HG03342 (cell line): ENCODE data around the gene TMEM95.

Experiments used
- ATAC-seq: cut with Tn5 transposase; IDR thresholded peaks from one replicate; pipeline ENCODE4 v1.9.1; 2021; ENCODE audit warnings: mild to moderate bottlenecking, moderate library complexity; ENCODE audit not compliant: unreplicated experiment

TMEM95 gene

DNA sequence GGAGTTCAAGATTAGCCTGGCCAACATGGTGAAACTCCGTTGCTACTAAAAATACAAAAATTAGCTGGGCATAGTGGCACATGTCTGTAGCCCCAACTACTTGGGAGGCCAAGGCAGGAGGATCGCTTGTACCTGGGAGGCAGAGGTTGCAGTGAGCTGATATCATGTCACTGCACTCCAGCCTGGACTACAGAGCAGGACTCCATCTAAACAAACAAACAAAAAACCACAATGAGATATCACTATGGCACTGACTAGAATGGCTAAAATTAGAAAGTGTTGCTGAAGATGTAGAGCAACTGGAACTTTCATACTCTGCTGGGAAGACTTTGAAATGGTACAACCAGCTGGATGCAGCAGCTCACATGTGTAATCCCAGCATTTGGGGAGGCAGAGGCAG lies 19.4 kb downstream of the TMEM95 start:
- ATAC-seq = no peak

DNA sequence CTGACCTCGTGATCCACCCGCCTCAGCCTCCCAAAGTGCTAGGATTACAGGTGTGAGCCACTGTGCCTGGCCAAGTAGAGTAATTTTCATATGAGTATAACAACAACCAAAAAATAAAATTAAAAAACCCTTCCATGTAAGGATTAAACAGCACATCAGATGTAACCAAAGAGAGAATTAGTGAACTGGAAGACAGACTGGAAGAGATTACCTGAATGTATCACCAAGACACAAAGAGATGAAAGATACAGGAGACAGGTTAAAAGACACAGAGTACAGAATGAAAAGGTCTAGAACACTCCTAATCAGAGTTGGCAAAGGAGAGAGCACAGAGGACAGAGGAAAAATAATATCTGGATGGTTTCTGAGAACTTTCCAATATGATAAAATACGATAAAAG lies 24.2 kb downstream of the TMEM95 start:
- ATAC-seq = no peak

DNA sequence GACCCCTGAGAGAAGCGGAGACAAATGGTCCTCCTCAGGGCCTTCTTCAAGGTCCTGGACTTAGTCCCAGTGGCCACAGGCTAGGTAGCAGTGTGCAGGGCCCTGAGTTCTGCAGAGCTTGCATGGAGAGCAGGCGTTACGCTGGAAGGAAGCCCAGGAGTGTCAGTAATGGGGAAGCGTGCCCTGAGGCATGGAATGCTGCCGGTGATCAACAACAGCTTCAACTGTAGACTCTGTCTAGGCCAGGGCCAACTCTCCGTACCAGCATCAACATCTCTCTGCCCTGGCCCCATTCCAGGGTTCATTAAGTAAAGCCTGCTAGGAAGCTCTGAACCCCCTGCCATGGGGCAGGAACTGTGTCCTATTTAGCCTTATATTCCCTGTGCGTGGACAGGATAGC lies 25.4 kb downstream of the TMEM95 start:
- no peak for ATAC-seq

DNA sequence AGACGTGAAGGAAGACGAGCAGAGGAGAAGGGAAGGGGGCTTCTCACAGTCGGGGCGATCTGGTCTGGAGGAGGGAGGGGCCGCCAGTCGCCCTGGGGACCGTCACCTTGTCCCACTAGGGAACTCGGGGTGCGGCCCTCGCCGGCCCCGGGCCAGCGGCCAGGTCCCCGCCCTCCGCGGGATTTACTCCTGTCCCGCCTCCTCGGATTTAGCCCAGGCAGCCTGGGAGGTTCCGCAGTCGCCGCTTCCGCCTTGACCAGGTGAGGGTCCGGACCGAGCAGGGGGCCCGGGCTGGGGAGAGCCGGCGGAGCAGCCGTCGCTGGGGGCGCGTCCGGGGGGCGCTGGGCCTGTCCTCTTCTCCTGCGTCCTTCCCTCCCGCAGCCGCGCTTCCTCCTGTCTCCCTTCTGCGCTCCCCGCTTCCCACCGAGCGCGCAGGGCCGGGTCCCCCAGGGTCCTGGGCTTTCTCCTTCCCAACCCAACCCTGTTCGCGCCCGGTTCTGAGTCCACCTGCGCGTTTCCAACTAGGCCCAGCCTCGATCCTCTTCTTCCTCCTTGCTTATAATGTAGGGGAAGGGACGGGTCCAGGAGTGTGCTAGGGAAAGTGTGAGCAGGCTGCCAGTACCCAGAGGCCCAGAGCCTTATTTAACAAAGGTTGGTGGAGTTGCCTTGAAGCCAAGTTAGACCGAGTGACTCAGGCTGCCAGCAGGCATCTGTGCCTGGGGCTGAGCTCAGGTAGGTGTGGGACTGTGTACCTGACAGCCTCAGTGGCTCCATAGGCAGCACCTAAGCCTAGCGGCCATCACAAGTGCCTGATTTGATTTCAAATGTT lies 26.1 kb downstream of the TMEM95 start, which contains the start of gene TNK1:
TSS of gene TNK1 (plus strand) at position 235 of the 829 bp plus-strand sequence. CDS start 1,838 bp downstream, outside the sequence.
- no peak for ATAC-seq

DNA sequence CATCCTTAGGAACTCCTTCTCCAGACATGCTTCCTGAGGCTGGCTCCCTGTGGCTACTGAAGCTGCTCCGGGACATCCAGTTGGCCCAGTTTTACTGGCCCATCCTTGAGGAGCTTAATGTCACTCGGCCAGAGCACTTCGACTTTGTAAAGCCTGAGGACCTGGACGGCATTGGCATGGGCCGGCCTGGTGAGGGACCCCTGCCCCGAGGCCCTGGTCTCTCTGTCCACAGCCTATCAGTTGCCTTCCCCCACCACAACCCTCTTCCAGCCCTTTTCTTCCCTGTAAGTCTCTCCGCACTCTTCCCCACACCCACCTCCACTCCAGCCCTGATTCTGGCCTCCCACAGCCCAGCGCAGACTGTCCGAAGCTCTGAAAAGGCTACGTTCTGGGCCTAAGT lies 27.9 kb downstream of the TMEM95 start:
- ATAC-seq = no peak

DNA sequence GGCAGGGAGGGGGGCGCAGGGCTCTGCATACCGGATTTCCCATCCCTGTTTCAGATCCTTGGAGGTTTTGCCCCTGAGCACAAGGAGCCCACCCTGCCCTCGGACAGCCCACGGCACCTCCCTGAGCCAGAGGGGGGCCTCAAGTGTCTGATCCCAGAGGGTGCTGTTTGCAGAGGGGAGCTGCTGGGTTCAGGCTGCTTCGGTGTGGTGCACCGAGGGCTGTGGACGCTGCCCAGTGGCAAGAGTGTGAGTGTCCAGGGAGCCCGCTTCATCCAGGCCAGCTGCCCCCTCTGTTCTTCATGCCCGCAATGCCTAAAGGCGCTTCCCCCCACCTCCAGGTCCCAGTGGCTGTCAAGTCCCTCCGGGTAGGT lies 28.4 kb downstream of the TMEM95 start:
- ATAC-seq = no peak

DNA sequence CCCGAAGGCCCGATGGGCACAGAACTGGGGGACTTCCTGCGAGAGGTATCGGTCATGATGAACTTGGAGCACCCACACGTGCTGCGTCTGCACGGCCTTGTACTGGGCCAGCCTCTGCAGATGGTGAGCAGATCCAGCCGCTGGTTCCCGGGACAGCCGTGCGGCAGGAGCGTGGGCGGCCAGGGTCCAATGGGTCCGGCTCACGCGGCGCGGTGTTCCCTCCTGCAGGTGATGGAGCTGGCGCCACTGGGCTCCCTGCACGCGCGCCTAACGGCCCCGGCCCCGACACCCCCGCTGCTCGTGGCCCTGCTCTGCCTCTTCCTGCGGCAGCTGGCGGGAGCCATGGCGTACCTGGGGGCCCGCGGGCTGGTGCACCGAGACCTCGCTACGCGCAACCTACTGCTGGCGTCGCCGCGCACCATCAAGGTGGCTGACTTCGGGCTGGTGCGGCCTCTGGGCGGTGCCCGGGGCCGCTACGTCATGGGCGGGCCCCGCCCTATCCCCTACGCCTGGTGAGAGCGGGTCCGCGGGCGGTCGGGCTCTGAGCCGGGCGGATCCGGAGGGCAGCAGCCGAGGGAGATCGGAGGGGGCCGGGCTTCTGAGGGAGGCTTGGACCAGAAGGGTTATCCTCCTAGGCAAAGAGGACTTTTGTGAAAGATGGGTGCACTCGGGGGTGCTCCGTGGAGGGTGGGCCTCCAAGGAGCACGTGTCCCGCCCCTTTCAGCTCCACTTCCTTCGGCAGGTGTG lies 29.0 kb downstream of the TMEM95 start:
- ATAC-seq = no peak

DNA sequence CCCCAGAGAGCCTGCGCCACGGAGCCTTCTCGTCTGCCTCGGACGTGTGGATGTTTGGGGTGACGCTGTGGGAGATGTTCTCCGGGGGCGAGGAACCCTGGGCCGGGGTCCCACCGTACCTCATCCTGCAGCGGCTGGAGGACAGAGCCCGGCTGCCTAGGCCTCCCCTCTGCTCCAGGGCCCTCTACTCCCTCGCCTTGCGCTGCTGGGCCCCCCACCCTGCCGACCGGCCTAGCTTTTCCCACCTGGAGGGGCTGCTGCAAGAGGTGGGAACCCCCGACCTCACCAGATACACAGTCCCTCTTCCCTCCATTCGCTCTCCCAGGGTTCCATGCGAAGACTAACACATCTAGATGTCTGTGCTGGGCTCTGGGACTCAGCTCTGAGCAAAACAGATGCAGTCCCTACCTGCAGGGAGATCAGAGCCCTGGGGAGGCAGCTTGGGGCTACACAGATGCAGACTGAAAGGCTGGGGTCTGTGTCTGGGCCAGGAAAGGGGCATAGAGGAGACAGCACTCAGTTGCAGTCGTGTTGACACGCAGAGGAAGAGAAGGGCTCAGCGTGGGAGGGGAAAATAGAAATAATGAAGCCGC lies 29.6 kb downstream of the TMEM95 start:
- ATAC-seq = no peak

DNA sequence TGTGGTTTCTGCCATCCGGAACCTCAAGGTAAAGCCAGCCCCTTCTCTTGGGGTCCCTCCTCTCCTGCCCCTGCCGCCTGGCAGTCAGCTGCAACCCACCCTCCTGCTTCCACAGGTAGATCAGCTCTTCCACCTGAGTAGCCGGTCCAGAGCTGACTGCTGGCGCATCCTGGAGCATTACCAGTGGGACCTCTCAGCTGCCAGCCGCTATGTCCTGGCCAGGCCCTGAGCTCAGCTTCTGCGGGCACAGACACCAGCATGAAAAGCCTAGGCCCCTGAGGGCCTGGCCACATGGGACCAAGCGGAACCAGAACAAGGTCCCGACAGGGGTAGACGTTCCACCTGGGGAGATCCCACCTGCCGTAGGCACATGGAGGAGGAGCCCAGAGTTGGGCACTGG lies 33.9 kb downstream of the TMEM95 start:
- no peak for ATAC-seq

DNA sequence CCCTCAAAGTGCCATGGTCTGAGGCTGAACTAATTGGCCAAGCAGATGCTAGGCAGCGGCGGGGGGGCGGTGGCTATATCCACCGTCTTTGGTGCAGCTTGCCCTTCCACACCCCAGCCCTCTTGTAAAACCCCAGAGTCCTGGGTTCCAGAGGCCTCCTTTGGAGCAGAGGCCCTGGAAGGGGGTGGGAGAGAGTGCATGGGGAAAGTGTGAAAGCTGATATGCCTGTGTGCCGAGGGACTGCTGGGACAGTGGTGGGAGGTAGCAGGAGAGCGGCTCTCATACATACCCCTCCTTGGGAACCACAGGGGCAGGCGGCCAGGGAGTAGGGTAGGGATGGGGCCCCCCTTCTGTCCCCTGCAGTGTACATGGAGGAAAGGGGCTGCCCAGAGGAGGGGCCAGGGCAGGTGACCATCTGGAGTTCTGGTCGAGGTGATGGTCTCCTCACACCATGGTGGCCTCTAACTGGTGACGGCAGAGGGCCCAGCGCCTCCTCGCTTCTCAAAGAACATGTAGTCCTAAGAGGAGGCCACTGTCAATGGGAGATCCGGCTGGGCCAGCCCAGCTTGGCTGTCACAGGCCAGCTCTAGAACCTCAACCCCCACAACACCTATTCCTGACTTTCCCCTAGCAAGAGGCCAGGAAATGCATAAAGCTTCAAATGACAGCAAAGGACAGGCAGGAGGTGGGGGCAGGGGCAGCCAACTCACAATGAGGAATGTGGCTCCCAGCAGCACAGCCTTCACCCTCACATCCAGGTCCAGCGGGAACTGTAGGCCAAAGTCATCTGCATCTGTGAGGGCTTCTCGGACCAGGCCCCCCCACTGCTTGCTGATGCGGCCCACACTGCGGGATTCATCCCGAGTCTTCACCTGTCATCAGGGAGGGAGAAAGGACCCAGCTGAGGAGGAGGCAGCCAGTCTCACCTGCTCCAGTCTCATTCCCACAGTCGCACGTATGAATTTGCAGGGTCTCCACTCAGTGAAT lies 35.3 kb downstream of the TMEM95 start:
- ATAC-seq = no peak

DNA sequence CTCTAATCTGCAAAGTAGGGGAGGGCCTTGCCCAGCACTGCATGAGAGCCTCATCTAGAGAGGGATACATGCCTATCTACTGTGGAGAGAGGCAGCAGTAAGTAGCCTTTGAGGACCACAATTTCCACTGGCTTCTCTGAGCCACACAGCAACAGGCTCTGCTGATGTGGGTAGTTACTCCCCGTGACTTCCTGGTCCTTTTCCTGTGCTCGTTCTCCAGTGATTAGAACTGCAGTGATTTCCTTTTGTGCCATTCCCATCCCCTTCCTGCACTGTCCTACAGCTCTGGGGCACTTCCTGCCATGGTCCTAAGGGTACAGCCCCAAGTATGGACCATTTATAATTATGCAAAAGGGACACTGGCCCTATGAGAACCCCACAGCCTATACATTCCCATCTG lies 36.4 kb downstream of the TMEM95 start:
- no peak for ATAC-seq

DNA sequence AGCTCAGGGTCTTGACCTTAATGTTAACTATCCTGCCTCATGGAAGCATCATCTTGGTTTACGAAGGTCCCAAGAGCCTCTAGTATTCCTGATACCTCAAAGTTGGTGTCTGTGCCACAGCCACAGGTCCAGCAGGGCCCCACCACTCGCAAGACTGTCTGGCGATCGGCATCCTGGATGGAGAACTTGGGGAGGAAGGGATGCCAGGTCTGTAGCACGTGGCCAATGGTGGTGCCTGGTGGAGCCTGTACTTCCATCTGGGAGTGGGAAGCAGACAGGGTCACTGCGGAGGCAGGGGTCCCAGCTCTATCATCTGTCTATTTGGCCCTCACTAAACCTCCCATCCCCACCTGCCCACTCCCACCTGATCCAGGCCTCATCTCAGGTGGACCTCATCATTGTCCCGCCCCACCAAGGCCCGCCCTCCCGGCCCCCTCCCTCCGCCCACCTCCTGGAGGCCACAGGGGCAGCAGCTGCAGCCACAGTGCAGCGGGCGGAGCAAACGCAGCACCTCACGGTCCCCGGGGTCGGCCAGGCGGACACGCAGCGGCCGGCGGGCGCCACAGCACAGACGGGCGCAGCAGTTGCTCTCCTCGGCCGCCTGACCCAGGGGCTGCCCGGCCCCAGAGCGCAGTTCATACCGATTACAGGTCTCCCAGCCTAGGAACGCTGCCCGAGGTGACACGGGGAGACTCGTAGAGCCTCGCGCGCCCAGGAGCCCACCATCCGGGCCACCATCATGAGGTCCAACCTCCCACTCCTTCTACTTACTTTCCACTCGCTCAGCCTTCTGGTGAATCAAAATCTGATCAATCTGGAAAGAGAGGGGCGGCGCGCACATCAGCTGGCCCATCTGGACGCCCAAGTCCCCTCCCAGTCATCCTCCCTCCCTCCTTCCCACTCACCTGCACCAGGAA lies 38.0 kb downstream of the TMEM95 start:
- ATAC-seq = no peak

DNA sequence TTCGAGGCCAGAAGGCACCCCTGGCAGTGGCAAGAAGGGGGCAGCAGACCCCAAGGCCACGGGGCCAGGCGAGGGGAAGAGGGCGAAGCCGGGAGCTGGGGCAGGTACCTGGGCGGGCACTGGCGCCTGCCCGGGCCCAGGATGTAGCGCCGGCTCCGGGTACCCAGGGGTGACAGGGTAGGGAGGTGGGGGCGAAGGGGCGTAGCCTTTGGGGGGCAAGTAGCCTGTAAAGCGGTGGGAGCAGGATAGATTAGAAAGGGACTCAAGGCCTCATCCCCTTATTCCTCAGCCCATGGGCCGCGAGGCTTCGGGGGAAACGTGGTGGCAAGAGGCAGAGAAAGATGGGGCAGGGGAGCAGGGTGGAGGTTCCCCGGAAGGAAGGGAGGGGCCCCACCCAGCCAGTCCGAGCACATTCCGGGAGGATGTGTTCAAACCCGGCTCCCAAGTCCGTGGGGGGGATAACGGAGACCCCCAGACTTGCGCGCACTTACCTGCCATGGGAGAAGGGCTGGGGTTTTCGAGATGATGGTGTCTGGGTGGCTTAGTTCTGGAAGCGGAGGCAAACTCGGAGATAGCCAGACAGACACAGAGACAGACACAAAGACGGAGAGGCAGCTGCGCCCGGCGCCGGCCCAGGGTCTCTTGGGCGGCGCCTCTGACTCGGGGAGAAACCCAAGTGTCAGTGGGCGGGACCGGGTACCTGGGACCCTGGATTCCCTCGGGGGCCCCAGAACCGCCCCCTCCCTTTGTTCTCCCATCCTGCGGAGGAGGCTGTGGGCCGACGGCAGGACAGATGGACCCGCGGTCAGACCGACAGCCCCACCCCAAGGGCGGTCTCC lies 38.9 kb downstream of the TMEM95 start:
- peak; percentile 39 for ATAC-seq

DNA sequence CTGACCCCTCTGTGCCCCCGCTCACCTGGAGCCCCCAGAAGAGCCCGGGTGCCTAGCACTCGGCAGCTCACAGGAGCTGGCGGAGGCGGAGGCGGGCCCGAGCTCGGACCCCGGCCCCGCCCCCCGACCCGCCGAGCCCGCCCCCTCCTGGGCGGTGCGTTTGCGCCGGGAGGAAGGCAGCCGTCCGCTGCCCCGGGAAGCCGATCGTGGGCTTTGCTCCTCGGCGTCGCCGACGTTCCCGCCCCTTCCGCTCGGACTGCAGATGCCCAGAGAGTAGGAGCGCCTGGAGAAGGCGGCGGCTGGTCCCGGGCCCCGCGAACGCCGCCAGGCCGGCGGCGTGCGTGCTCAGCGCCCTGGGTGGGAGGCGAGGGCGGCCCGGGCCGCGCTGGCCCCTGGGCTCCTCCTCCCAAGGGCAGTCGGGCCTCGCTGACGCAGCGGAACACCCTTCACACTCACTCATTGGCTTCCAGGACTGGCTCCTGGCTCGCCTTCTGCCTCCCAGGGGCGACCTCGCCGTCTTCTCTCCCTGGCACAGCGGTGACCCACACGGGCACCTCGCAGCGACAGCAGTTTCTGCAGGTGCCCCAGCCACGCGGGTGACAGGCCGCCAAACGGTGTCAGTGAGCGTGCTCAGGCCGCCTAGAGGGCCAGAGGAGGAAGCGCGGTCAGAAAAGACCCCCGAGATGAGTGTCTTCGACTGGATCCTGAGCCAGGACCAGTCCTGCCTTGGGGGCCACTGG lies 39.7 kb downstream of the TMEM95 start, which contains the start of gene PLSCR3:
TSS of gene PLSCR3 (minus strand) at position 74 of the 740 bp plus-strand sequence. CDS start 415 bp downstream, outside the sequence.
- ATAC-seq = peak; percentile 72

DNA sequence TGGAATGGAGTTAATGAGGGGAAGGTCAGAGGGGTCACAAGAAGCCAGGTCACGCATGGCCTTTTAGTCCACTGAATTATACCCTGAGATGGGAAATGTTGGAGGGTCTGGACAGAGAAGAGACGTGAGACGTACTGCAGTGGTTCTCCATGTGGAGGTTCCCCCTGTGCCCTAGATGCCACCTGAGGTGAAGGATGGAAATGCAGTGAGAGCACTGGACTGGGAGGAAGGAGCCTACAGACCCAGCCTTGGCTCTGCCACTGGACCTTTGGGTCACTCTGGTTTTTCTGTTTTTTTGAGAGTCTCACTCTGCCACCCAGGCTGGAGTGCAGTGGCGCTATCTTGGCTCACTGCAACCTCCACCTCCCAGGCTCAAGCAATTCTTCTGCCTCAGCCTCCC lies 41.2 kb downstream of the TMEM95 start:
- ATAC-seq = no peak

DNA sequence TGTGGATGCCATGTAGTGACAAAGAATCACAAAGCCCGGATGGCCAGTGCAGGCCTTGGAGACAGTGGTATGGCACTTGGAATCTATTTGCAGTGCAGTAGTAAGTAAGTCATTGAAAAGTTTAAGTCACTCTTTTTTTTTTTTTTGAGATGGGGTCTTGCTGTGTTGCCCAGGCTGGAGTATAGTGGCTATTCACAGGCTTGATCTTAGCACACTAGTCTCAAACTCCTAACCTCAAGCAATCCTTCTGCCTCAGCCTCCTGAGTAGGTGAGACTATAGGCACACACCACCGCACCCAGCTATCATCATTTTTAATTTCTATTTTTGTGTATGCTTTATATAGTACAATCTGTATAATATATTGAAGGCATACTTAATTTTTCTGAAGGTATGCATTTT lies 43.7 kb downstream of the TMEM95 start:
- ATAC-seq = no peak

DNA sequence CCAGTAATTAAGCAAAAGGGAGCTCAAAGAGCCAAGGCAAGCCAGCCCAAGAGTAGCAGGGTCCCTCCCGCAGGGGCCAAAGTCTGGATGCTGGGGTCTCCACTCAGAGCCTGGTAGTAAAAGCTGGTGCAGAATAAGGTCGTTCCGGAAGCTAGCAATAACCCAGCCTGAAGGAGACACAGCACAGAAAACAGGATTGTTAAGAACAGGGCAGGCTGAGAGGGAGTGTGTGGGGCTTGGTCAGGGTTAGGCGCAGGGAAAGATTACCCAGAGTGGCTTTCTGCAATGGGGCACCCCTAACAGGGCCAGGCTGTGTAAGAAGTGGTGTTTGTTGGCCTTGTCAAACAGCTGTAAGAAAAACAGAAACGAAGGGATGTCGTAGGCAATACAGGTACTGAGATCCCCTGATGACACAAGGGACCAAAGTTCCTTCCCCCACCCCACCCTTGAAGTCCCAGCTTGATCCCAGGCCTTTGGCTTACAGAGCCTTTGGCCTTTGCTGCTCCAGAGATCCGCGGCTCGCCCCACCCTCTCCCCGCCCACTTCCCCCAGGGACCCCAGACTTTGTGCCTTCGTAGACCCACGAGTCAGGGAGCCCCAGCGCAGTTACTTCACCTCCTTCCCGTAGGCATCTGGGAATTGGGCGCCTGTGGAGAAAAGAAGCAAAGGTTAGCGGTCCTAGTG lies 48.2 kb downstream of the TMEM95 start:
- no peak for ATAC-seq

DNA sequence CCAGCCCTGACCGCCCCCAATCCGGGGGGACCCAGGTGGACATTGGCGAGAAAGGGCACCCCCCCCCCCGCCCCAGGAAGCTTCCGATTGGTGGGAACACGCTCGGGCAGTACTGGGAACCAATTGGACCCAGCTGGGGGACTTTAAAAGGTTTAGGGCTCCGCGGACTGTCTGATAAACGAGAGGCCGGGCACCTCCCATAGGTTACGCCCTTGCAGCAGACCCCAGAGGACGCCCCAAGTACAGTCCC lies 48.7 kb downstream of the TMEM95 start:
- ATAC-seq = no peak
